Esophagus muscularis mucosa (tissue), 4 donors: ENCODE measurements around the gene NOTCH4. TPM values are rescaled to one million over a fixed set of nuclear protein-coding genes. Genes with fewer than 3 reads are reported as not detected.

ENCODE experiments used
- DNase-seq: peaks from one replicate; pipeline ENCODE4 v3.0.0-alpha.2; 2017; ENCODE audit errors: extremely low spot score
- H3K27ac ChIP-seq, 4 donors: fragments of 200-600 bp; sonication (generic); replicated peaks in 1 of 4; 1 replicate in 3 of 4; 2 replicates in 1 of 4; pipeline ENCODE4 v1.5.1; 2016 to 2019; ENCODE audit warnings: mild to moderate bottlenecking in 1 of 4
- H3K27me3 ChIP-seq, 4 donors: fragments of 200-600 bp; sonication (generic); one replicate each; pipeline versions ENCODE4 v1.5.1 to v1.6.0; 2016 to 2019
- H3K36me3 ChIP-seq, 4 donors: fragments of 200-600 bp; sonication (generic); one replicate each; pipeline ENCODE4 v1.5.1; 2016 to 2019
- H3K4me1 ChIP-seq, 4 donors: fragments of 200-600 bp; sonication (generic); one replicate each; pipeline ENCODE4 v1.5.1; 2016 to 2019
- H3K4me3 ChIP-seq, 4 donors: fragments of 200-600 bp; sonication (generic); 1 replicate in 2 of 4; 2 replicates in 2 of 4; pipeline ENCODE4 v1.5.1; 2016 to 2019; ENCODE audit warnings: mild to moderate bottlenecking in 4 of 4, moderate library complexity in 1 of 4
- H3K9me3 ChIP-seq, 4 donors: fragments of 200-600 bp; sonication (generic); 1 replicate in 3 of 4; 2 replicates in 1 of 4; pipeline ENCODE4 v1.5.1; 2016 to 2019
- CTCF ChIP-seq, 3 experiments: fragments of 200-600 bp in 2 of 3; fragments of 450-650 bp in 1 of 3; sonication (generic) in 2 of 3; IDR thresholded peaks; one replicate each; pipeline ENCODE4 v1.5.1; 2017 to 2019; ENCODE audit warnings: antibody characterized with exemption in 3 of 3, mild to moderate bottlenecking in 2 of 3, moderate library complexity in 1 of 3
- EP300 ChIP-seq: sonication (generic); formaldehyde crosslinking; IDR thresholded peaks from one replicate; pipeline ENCODE4 v1.6.1; 2017; ENCODE audit warnings: antibody characterized with exemption
- POLR2A ChIP-seq: fragments of 450-650 bp; IDR thresholded peaks from one replicate; pipeline ENCODE4 v1.6.1; 2017; ENCODE audit warnings: antibody characterized with exemption, moderate library complexity, mild to moderate bottlenecking, low read depth
- POLR2AphosphoS5 ChIP-seq, 2 donors: sonication (generic); formaldehyde crosslinking; IDR thresholded peaks; one replicate each; pipeline ENCODE4 v1.6.1; 2017; ENCODE audit warnings: antibody characterized with exemption in 2 of 2
- WGBS: methylation state at CpG from one replicate; pipeline ENCODE4 v1.1.5; 2018; 5-methylcytosine and 5-hydroxymethylcytosine counted together
- intact Hi-C: fragments of 100-400 bp; cut with DNase I; formaldehyde crosslinking; loops from one replicate; pipeline ENCODE4 v1.15.1; 2023
- total RNA-seq, 4 donors: library from RNA; depleted of rRNA; stranded (reverse); fragments of >200 nt; gene quantifications; one replicate each; pipeline versions ENCODE4 v1.1.0 to v1.2.1, GENCODE V29; 2016

NOTCH4 gene
- total RNA-seq, 4 donors from 2014 or later: 16.6 to 30.6 (median 19.8) TPM

GRCh38 chr6:32203426-32204267 lies 20.2 kb downstream of the NOTCH4 start:
- Histone ChIP-seq H3K4me1 (no peaks in the 10 kb centered on the region), H3K36me3 (peaks cover 0 to 74% (median 2%) of the 10 kb centered on the region in 4 donors), H3K27ac (no peak overlapping the region), H3K9me3 (no peaks in the 10 kb centered on the region), H3K4me3 (no peak overlapping the region), H3K27me3 (peaks cover 0 to 28% (median 0%) of the 10 kb centered on the region in 4 donors)
- intact Hi-C loops: no loop called here
- WGBS: 73% methylated on average over 4 of the region's 9 CpGs
- DNase-seq: no peak
- TF ChIP-seq EP300: no peak
- no peak for TF ChIP-seq POLR2A
- no peak for TF ChIP-seq POLR2AphosphoS5 (IDR thresholded peaks at IDR 0.05)
- no peak for TF ChIP-seq CTCF (IDR thresholded peaks at IDR 0.05)

GRCh38 chr6:32202186-32202585 lies 21.7 kb downstream of the NOTCH4 start:
- Histone ChIP-seq H3K9me3 (no peaks in the 10 kb centered on the region), H3K27me3 (peaks cover 0 to 28% (median 0%) of the 10 kb centered on the region in 4 donors), H3K27ac (no peak overlapping the region), H3K4me3 (no peak overlapping the region), H3K36me3 (peaks cover 0 to 80% (median 2%) of the 10 kb centered on the region in 4 donors), H3K4me1 (peaks cover 2 to 4% (median 2%) of the 10 kb centered on the region in 4 donors)
- DNase-seq: no peak
- TF ChIP-seq POLR2AphosphoS5 (IDR thresholded peaks at IDR 0.05) (no peak), POLR2A (no peak), EP300 (no peak), CTCF (IDR thresholded peaks at IDR 0.05) (no peak)
- WGBS: 87% methylated on average over 5 of the region's 9 CpGs
- intact Hi-C loops: no loop called here

GRCh38 chr6:32200711-32201475 lies 23.0 kb downstream of the NOTCH4 start:
- H3K4me3 ChIP-seq: no peak overlapping the region
- DNase-seq: no peak
- H3K4me1 ChIP-seq: peaks cover 9 to 13% (median 10%) of the 10 kb centered on the region in 4 donors
- no peak for TF ChIP-seq POLR2A
- TF ChIP-seq EP300: no peak
- TF ChIP-seq CTCF (IDR thresholded peaks at IDR 0.05): no peak
- TF ChIP-seq POLR2AphosphoS5 (IDR thresholded peaks at IDR 0.05): no peak
- peaks cover 0 to 68% (median 2%) of the 10 kb centered on the region in 4 donors for H3K36me3 ChIP-seq
- no peaks in the 10 kb centered on the region for H3K9me3 ChIP-seq
- peaks cover 0 to 28% (median 0%) of the 10 kb centered on the region in 4 donors for H3K27me3 ChIP-seq
- no peak overlapping the region for H3K27ac ChIP-seq
- WGBS: 84% methylated on average over 10 of the region's 13 CpGs
- intact Hi-C loops: no loop called here

- DNase-seq: no peak
These were observed 25.0 kb downstream of the NOTCH4 start for GRCh38 chr6:32198866-32199265.

More at GRCh38 chr6:32198866-32199265, 25.0 kb downstream of the NOTCH4 start:
- Histone ChIP-seq H3K9me3 (no peaks in the 10 kb centered on the region), H3K27ac (no peak overlapping the region), H3K4me3 (no peak overlapping the region), H3K36me3 (peaks cover 0 to 55% (median 2%) of the 10 kb centered on the region in 4 donors), H3K4me1 (peaks cover 20 to 27% (median 22%) of the 10 kb centered on the region in 4 donors), H3K27me3 (peaks cover 0 to 25% (median 0%) of the 10 kb centered on the region in 4 donors)
- TF ChIP-seq CTCF (IDR thresholded peaks at IDR 0.05) (no peak), EP300 (no peak), POLR2A (no peak), POLR2AphosphoS5 (IDR thresholded peaks at IDR 0.05) (no peak)
- intact Hi-C loops: loop anchor here (5.0 kb wide), 2 partner anchors 43 to 778 kb away; no protein-coding TSS in a partner anchor
- 86% methylated on average over 17 of the region's 17 CpGs for WGBS
